ENCODE results near the gene HYAL4. TPM values are rescaled to one million over a fixed set of nuclear protein-coding genes. Genes with fewer than 3 reads are reported as not detected.
"Not testable (repeated sequence)": the region's sequence is repeated elsewhere in the genome, so short reads cannot be mapped to it uniquely, and the experiment has no call there.

The HYAL4 gene
- polyA plus RNA-seq, 1 of the 3 experiments (the other 2 are of a cell fraction) = not detected

DNA sequence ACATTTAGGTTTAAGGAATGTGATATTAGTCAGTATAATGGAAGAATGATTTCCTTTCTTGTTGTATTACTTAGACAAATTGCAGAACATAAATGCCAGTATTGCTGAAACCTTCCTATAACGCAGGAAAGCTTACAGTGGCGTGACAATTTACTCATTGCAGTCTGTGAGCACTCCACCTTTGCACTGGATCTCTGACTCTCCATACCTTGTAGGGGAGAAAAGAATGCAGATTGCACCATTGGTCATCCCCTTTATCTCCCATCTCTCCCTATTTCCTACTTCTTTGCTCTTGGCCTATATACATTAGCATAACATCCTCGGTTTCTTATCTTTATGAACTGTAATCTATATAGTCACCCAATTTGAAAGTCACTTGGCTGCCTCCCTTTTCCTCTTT is 28.1 kb upstream of the HYAL4 start:
- CTCF ChIA-PET = interaction anchor here (2.7 kb wide), 1 partner anchor 19 kb away, joined by 16 read pairs; no protein-coding TSS in a partner anchor
- DNase-seq = no peak

DNA sequence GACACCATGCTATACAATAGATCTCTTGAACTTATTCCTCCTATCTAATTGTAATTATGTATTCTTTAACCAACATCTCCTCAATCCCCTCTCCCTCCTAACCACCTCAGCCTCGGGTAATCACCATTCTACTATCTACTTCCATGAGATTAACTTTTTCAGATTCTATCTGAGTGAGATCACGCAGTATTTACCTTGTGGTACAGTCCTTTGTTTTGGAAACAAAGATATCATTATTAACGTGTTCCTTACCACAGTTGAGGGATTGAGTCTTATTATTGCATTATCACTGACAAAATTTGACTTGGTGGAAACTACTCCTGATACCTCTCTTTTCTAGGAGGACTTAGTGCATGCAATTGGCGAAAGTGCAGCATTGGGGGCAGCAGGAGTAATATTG is 26.0 kb upstream of the HYAL4 start:
- Histone ChIP-seq H3K4me1 (ENCODE audit: control insufficient read depth in 1 of 2, insufficient read depth in 2 of 2, low read depth in 1 of 2, low read length in 1 of 2) (no peaks in the 10 kb centered on the region), H3K79me2 (ENCODE audit: insufficient read depth) (no peaks in the 10 kb centered on the region), H3K9me3 (no peaks in the 10 kb centered on the region), H2AFZ (ENCODE audit: low read depth) (no peak overlapping the region), H3K9me2 (no peaks in the 10 kb centered on the region), H3K4me3 (ENCODE audit: low read depth in 2 of 2, low read length in 1 of 2) (no peak overlapping the region), H3K36me3 (replicated peaks in 1 of 2; ENCODE audit: control insufficient read depth in 1 of 2, insufficient read depth in 2 of 2, low read length in 1 of 2) (no peaks in the 10 kb centered on the region), H3K4me2 (no peak overlapping the region), H3K27me3 (ENCODE audit: insufficient read depth) (no peaks in the 10 kb centered on the region), H3K9ac (no peak overlapping the region), H3K27ac (ENCODE audit: low read depth in 2 of 2, low read length in 1 of 2) (no peak overlapping the region), H3F3A (replicated peaks; ENCODE audit: insufficient read depth) (no peaks in the 10 kb centered on the region), H4K20me1 (ENCODE audit: insufficient read depth) (no peaks in the 10 kb centered on the region)
- ChIA-PET CTCF (interaction anchor here (0.9 to 1.6 kb wide), 3 partner anchors 21 to 118 kb away, joined by 3 to 5 read pairs (median 4); no protein-coding TSS in a partner anchor), POLR2A (no interaction called here)
- TF ChIP-seq, protein P1, sequence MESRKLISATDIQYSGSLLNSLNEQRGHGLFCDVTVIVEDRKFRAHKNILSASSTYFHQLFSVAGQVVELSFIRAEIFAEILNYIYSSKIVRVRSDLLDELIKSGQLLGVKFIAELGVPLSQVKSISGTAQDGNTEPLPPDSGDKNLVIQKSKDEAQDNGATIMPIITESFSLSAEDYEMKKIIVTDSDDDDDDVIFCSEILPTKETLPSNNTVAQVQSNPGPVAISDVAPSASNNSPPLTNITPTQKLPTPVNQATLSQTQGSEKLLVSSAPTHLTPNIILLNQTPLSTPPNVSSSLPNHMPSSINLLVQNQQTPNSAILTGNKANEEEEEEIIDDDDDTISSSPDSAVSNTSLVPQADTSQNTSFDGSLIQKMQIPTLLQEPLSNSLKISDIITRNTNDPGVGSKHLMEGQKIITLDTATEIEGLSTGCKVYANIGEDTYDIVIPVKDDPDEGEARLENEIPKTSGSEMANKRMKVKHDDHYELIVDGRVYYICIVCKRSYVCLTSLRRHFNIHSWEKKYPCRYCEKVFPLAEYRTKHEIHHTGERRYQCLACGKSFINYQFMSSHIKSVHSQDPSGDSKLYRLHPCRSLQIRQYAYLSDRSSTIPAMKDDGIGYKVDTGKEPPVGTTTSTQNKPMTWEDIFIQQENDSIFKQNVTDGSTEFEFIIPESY (IDR thresholded peaks at IDR 0.05; ENCODE audit: borderline replicate concordance, low read depth) = no peak
- no peak for TF ChIP-seq NRF1 (IDR thresholded peaks at IDR 0.05; ENCODE audit: low read depth, low read length)
- 26% methylated on average over 4 of the region's 4 CpGs for WGBS (ENCODE audit: low lambda C conversion rate)
- no peak for DNase-seq

More for the DNA sequence above, 28.1 kb upstream of the HYAL4 start:
- H3K36me3 ChIP-seq (replicated peaks in 1 of 2; ENCODE audit: control insufficient read depth in 1 of 2, insufficient read depth in 2 of 2, low read length in 1 of 2) = no peaks in the 10 kb centered on the region
- no peaks in the 10 kb centered on the region for H3K27me3 ChIP-seq (ENCODE audit: insufficient read depth)
- no peaks in the 10 kb centered on the region for H3K9me2 ChIP-seq
- H3K4me2 ChIP-seq = no peak overlapping the region
- POLR2A ChIA-PET = no interaction called here
- no peak overlapping the region for H3K27ac ChIP-seq (ENCODE audit: low read depth in 2 of 2, low read length in 1 of 2)
- no peaks in the 10 kb centered on the region for H3K9me3 ChIP-seq
- H3F3A ChIP-seq (replicated peaks; ENCODE audit: insufficient read depth) = no peaks in the 10 kb centered on the region
- H4K20me1 ChIP-seq (ENCODE audit: insufficient read depth) = no peaks in the 10 kb centered on the region
- no peaks in the 10 kb centered on the region for H3K79me2 ChIP-seq (ENCODE audit: insufficient read depth)
- TF ChIP-seq POLR2AphosphoS5 (IDR thresholded peaks at IDR 0.05; ENCODE audit: low read depth, low read length) (no peak), FOXM1 (IDR thresholded peaks at IDR 0.05; ENCODE audit: low read depth) (no peak), EP300 (IDR thresholded peaks at IDR 0.05; ENCODE audit: borderline replicate concordance in 1 of 2, low read depth in 1 of 2, low read length in 1 of 2) (no peak), NFIC (IDR thresholded peaks at IDR 0.05; ENCODE audit: borderline replicate concordance) (no peak)
- TF ChIP-seq, protein P1 (IDR thresholded peaks at IDR 0.05; ENCODE audit: borderline replicate concordance, low read depth) = no peak
- WGBS (ENCODE audit: low lambda C conversion rate) = 57% methylated on average over 3 of the region's 3 CpGs
- no peaks in the 10 kb centered on the region for H3K4me1 ChIP-seq (ENCODE audit: control insufficient read depth in 1 of 2, insufficient read depth in 2 of 2, low read depth in 1 of 2, low read length in 1 of 2)
- no peak overlapping the region for H3K4me3 ChIP-seq (ENCODE audit: low read depth in 2 of 2, low read length in 1 of 2)
- no peak overlapping the region for H2AFZ ChIP-seq (ENCODE audit: low read depth)
- H3K9ac ChIP-seq = no peak overlapping the region

DNA sequence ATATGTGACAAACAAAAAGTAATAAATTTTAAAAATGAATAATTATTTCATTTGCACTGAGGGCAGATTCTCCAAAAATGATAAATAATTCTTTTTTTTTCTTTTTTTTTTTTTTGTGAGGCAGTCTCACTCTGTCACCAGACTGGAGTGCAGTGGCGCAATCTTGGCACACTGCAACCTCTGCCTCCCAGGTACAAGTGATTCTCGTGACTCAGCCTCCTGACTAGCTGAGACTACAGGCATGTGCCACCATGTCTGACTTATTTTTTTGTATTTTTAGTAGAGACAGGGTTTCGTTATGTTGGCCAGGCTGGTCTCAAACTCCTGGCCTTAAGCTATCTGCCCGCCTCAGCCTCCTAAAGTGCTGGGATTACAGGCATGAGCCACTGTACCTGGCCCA is 25.2 kb upstream of the HYAL4 start:
- H3K4me3 ChIP-seq (ENCODE audit: low read depth in 2 of 2, low read length in 1 of 2); H3F3A ChIP-seq (replicated peaks; ENCODE audit: insufficient read depth); H3K9me3 ChIP-seq; H3K27ac ChIP-seq (ENCODE audit: low read depth in 2 of 2, low read length in 1 of 2); H3K9ac ChIP-seq; H4K20me1 ChIP-seq (ENCODE audit: insufficient read depth); DNase-seq; H2AFZ ChIP-seq (ENCODE audit: low read depth); POLR2A ChIA-PET; H3K4me2 ChIP-seq; H3K9me2 ChIP-seq; H3K27me3 ChIP-seq (ENCODE audit: insufficient read depth); H3K36me3 ChIP-seq (replicated peaks in 1 of 2; ENCODE audit: control insufficient read depth in 1 of 2, insufficient read depth in 2 of 2, low read length in 1 of 2); H3K79me2 ChIP-seq (ENCODE audit: insufficient read depth); H3K4me1 ChIP-seq (ENCODE audit: control insufficient read depth in 1 of 2, insufficient read depth in 2 of 2, low read depth in 1 of 2, low read length in 1 of 2): not testable (repeated sequence)
- CTCF ChIA-PET = interaction anchor here (0.9 to 1.6 kb wide), 3 partner anchors 22 to 118 kb away, joined by 3 to 5 read pairs (median 4); partner anchors contain the start of gene HYAL4
- 61% methylated on average over 4 of the region's 4 CpGs for WGBS (ENCODE audit: low lambda C conversion rate)

Data from SK-N-SH (cell line).